Fibroblast of lung (primary cell): ENCODE results near the gene AGXT.

Source experiments
- CTCF ChIP-seq, 2 donors: IDR thresholded peaks in 1 of 2; conservative IDR thresholded peaks in 1 of 2; 1 replicate in 1 of 2; 2 replicates in 1 of 2; pipeline ENCODE4 v1.5.1; 2011 to 2012; ENCODE audit warnings: low read length in 2 of 2, control low read depth in 1 of 2, inconsistent platforms in 1 of 2, low read depth in 1 of 2, mild to moderate bottlenecking in 1 of 2
- EZH2 ChIP-seq: IDR thresholded peaks from 2 replicates; pipeline ENCODE4 v1.5.1; 2012; ENCODE audit warnings: low read length, control low read depth, mild to moderate bottlenecking; ENCODE audit errors: missing control alignments

GRCh38 chr2:240888890-240889573 lies 20.4 kb downstream of the AGXT start:
- TF ChIP-seq CTCF (conservative IDR thresholded peaks at IDR 0.05 in 1 of 2, IDR thresholded peaks at IDR 0.05 in 1 of 2; ENCODE audit: low read depth in 1 of 2, low read length in 2 of 2) (no peak), EZH2 (no peak)
